ENCODE measurements around the gene GTF3C5.

DNA sequence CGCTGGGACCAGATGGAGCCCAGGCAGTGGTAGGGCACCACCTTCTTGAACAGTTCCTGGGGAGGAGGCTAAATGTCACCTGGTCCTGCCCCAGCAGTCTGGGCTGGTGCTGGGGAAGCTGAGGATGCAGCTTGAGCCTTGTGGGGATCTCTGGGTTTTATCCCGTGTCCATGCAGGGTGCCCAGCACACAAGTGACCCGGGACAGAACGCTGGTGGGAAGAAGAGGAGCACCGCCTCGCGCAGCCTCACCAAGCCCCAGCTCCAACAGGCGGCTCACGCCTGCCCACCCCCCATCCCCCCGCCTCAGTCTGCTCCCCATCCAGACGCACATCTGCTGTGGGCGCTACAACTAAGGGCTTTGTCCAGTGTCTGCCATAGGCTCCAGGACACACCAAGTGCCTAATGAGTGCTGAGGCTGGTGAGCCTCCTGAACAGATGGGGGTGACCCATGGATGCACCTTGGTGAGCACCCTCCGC is 76.5 kb downstream of the GTF3C5 start:
- TF ChIP-seq, protein P1, sequence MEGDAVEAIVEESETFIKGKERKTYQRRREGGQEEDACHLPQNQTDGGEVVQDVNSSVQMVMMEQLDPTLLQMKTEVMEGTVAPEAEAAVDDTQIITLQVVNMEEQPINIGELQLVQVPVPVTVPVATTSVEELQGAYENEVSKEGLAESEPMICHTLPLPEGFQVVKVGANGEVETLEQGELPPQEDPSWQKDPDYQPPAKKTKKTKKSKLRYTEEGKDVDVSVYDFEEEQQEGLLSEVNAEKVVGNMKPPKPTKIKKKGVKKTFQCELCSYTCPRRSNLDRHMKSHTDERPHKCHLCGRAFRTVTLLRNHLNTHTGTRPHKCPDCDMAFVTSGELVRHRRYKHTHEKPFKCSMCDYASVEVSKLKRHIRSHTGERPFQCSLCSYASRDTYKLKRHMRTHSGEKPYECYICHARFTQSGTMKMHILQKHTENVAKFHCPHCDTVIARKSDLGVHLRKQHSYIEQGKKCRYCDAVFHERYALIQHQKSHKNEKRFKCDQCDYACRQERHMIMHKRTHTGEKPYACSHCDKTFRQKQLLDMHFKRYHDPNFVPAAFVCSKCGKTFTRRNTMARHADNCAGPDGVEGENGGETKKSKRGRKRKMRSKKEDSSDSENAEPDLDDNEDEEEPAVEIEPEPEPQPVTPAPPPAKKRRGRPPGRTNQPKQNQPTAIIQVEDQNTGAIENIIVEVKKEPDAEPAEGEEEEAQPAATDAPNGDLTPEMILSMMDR (IDR thresholded peaks at IDR 0.05; ENCODE audit: low read depth, low read length, poor library complexity, severe bottlenecking): no peak
- no peak for TF ChIP-seq EZH2phosphoT487 (IDR thresholded peaks at IDR 0.05; ENCODE audit: borderline replicate concordance, low read length)

Data from DOHH2 (cell line).